GM12878 (cell line): ENCODE data around the gene UHMK1. TPM values are rescaled to one million over a fixed set of nuclear protein-coding genes. Genes with fewer than 3 reads are reported as not detected.
"Not testable (repeated sequence)": the region's sequence is repeated elsewhere in the genome, so short reads cannot be mapped to it uniquely, and the experiment has no call there.

Experiments used
- ATAC-seq: fragments of 200-7000 bp; cut with Tn5 transposase; 3 replicates; pipeline ENCODE4 v1.9.1; 2020; ENCODE audit warnings: mild to moderate bottlenecking, moderate library complexity
- BruUV-seq: library from RNA; stranded (reverse); fragments of 400-500 nt; replicated peaks from 2 replicates; lab custom pipeline; 2021; lab: Mats Ljungman, UMichigan
- CTCF ChIA-PET: fragments of 300-600 bp; sonication (Branson Sonifier 250); formaldehyde crosslinking; extraction: SDS; loops from one replicate; lab custom pipeline; 2021; ENCODE audit warnings: inconsistent platforms; lab: Yijun Ruan, JAX
- POLR2A ChIA-PET: fragments of 350-600 bp; formaldehyde crosslinking; extraction: SDS; loops from one replicate; lab custom pipeline; 2021; ENCODE audit warnings: inconsistent platforms; lab: Charles Lee
- RAD21 ChIA-PET: fragments of 300-600 bp; sonication (Branson Sonifier 250); formaldehyde crosslinking; loops from one replicate; lab custom pipeline; 2023; ENCODE audit warnings: antibody characterized with exemption; ENCODE audit not compliant: unreplicated experiment; lab: Charles Lee
- SMC1A ChIA-PET: fragments of 300-600 bp; sonication (Branson Sonifier 250); formaldehyde crosslinking; loops from one replicate; lab custom pipeline; 2023; ENCODE audit not compliant: unreplicated experiment, uncharacterized antibody; lab: Charles Lee
- DNase-seq: peaks from one replicate; pipeline ENCODE4 v3.0.0-alpha.2; 2011; ENCODE audit warnings: low read depth, low spot score
- FAIRE-seq: peaks from 3 replicates; lab custom pipeline; 2011; peaks lifted over from hg19 to GRCh38; lab: Jason Lieb, UNC
- H2AFZ ChIP-seq: 2 replicates; pipeline ENCODE4 v1.6.0; 2011; ENCODE audit warnings: low read depth, low read length, control low read depth; ENCODE audit not compliant: control insufficient read depth
- H3K27ac ChIP-seq: 2 replicates; pipeline ENCODE4 v1.5.1; 2011; ENCODE audit warnings: control low read depth; ENCODE audit not compliant: control insufficient read depth, insufficient read depth
- H3K27me3 ChIP-seq, 2 experiments: replicated peaks in 1 of 2; 2 replicates each; pipeline versions ENCODE4 v1.6.0 to v1.6.1; 2011; ENCODE audit warnings: low read length in 1 of 2; ENCODE audit not compliant: control insufficient read depth in 2 of 2, insufficient read depth in 2 of 2
- H3K36me3 ChIP-seq, 2 experiments: 2 replicates each; pipeline ENCODE4 v1.5.1; 2011; ENCODE audit warnings: low read length in 1 of 2; ENCODE audit not compliant: control insufficient read depth in 2 of 2, insufficient read depth in 2 of 2
- H3K4me1 ChIP-seq: 2 replicates; pipeline ENCODE4 v1.6.1; 2011; ENCODE audit warnings: mild to moderate bottlenecking, low read length, moderate library complexity, mixed read lengths; ENCODE audit not compliant: control insufficient read depth, insufficient read depth
- H3K4me2 ChIP-seq: 2 replicates; pipeline ENCODE4 v1.6.0; 2011; ENCODE audit warnings: control low read depth; ENCODE audit not compliant: control insufficient read depth, insufficient read depth
- H3K4me3 ChIP-seq: fragments of 200-600 bp; sonication (generic); 2 replicates; pipeline ENCODE4 v1.5.1; 2016
- H3K79me2 ChIP-seq: 2 replicates; pipeline ENCODE4 v1.6.0; 2011; ENCODE audit warnings: low read length; ENCODE audit not compliant: control insufficient read depth, insufficient read depth
- H3K9ac ChIP-seq: 2 replicates; pipeline ENCODE4 v1.8.0; 2011; ENCODE audit warnings: low read length, control low read depth, mixed read lengths; ENCODE audit not compliant: control insufficient read depth, insufficient read depth
- H3K9me3 ChIP-seq: replicated peaks from 3 replicates; pipeline ENCODE4 v1.5.1; 2011; ENCODE audit warnings: mild to moderate bottlenecking, low read length; ENCODE audit not compliant: control insufficient read depth, insufficient read depth
- H4K20me1 ChIP-seq: 2 replicates; pipeline ENCODE4 v1.6.0; 2011; ENCODE audit not compliant: control insufficient read depth, insufficient read depth
- CBX3 ChIP-seq: fragments of 200-600 bp; sonication (generic); IDR thresholded peaks from 2 replicates; pipeline ENCODE4 v1.6.1; 2016; ENCODE audit warnings: low read depth, borderline replicate concordance
- DPF2 ChIP-seq: fragments of 450-650 bp; IDR thresholded peaks from 2 replicates; pipeline ENCODE4 v1.6.1; 2017; ENCODE audit warnings: mild to moderate bottlenecking
- EGR1 ChIP-seq, 2 experiments: IDR thresholded peaks; 1 replicate in 1 of 2; 2 replicates in 1 of 2; pipeline ENCODE4 v1.6.1; 2011 to 2012; ENCODE audit warnings: low read depth in 2 of 2, low read length in 2 of 2, borderline replicate concordance in 1 of 2, mild to moderate bottlenecking in 1 of 2, moderate library complexity in 1 of 2
- FOS ChIP-seq: IDR thresholded peaks from 3 replicates; pipeline ENCODE4 v1.6.1; 2011; ENCODE audit warnings: borderline replicate concordance; ENCODE audit not compliant: insufficient read length; ENCODE audit errors: extremely low read depth
- GABPA ChIP-seq: IDR thresholded peaks from 2 replicates; pipeline ENCODE4 v1.6.1; 2014; ENCODE audit warnings: antibody characterized with exemption, low read depth, mild to moderate bottlenecking, inconsistent platforms
- HCFC1 ChIP-seq: fragments of 150-350 bp; IDR thresholded peaks from 2 replicates; pipeline ENCODE4 v1.6.1; 2014; ENCODE audit warnings: low read length
- JUND ChIP-seq: IDR thresholded peaks from 2 replicates; pipeline ENCODE4 v1.6.1; 2012; ENCODE audit warnings: low read depth, mild to moderate bottlenecking, low read length, improper control_type of control experiment, moderate library complexity
- NFXL1 ChIP-seq: fragments of 450-650 bp; IDR thresholded peaks from 2 replicates; pipeline ENCODE4 v1.6.1; 2017; ENCODE audit warnings: antibody characterized with exemption, mild to moderate bottlenecking, borderline replicate concordance
- POLR2AphosphoS2 ChIP-seq: IDR thresholded peaks from 2 replicates; pipeline ENCODE4 v1.6.1; 2011; ENCODE audit warnings: low read depth, mild to moderate bottlenecking, low read length, improper control_type of control experiment, moderate library complexity
- RAD21 ChIP-seq: IDR thresholded peaks from 2 replicates; pipeline ENCODE4 v1.6.1; 2011; ENCODE audit warnings: mild to moderate bottlenecking, low read depth, low read length, moderate library complexity; ENCODE audit not compliant: insufficient read depth
- SMAD5 ChIP-seq: IDR thresholded peaks from 2 replicates; pipeline ENCODE4 v1.6.1; 2016; ENCODE audit warnings: antibody characterized with exemption, low read depth
- SREBF2 ChIP-seq: IDR thresholded peaks from 2 replicates; pipeline ENCODE4 v1.6.1; 2012; ENCODE audit warnings: mild to moderate bottlenecking, low read length
- WGBS: methylation state at CpG from one replicate; pipeline ENCODE4 v1.1.6; 2016; ENCODE audit warnings: low lambda C conversion rate; ENCODE audit not compliant: insufficient replicate concordance, insufficient coverage; ENCODE audit errors: missing lambda C conversion rate; 5-methylcytosine and 5-hydroxymethylcytosine counted together
- in situ Hi-C: fragments of 300-500 bp; cut with MboI; formaldehyde crosslinking; loops from 9 replicates; pipeline ENCODE4 v1.14.3; 2018; ENCODE audit warnings: mixed read lengths
- intact Hi-C: fragments of 100-400 bp; cut with micrococcal nuclease; formaldehyde crosslinking; loops from one replicate; pipeline ENCODE4 v1.14.2; 2022; ENCODE audit not compliant: unreplicated experiment
- polyA plus RNA-seq, 11 experiments: library from polyadenylated mRNA; depleted of rRNA in 4 of 11; unstranded in 6 of 11; stranded (reverse) in 5 of 11; fragments of >200 nt; fragmentation: Nextera tagmentation in 4 of 11; fragmentation: Illumina TruSeq in 1 of 11; extraction: Ambion mirVana in 4 of 11; extraction: Trizol in 1 of 11; gene quantifications; 1 replicate in 1 of 11; 2 replicates in 10 of 11; pipeline versions ENCODE4 v1.2.1 to v1.2.3, GENCODE V29; 2011 to 2016; ENCODE audit warnings: inconsistent platforms in 2 of 11, missing spikeins in 2 of 11, low read depth in 1 of 11
- total RNA-seq, 4 experiments: library from RNA; depleted of rRNA in 3 of 4; stranded (reverse); fragments of >200 nt in 3 of 4; fragmentation: Illumina TruSeq in 1 of 4; extraction: Trizol in 1 of 4; gene quantifications; 2 replicates each; pipeline versions ENCODE4 v1.2.1 to v1.2.3, GENCODE V29; 2013 to 2021

Gene UHMK1
- total and polyA plus RNA-seq, 10 of the 15 experiments (the other 5 are each of a cell fraction or from before 2014, with no cell fraction given), result 5.7 to 52.7 (median 28.3) TPM

DNA sequence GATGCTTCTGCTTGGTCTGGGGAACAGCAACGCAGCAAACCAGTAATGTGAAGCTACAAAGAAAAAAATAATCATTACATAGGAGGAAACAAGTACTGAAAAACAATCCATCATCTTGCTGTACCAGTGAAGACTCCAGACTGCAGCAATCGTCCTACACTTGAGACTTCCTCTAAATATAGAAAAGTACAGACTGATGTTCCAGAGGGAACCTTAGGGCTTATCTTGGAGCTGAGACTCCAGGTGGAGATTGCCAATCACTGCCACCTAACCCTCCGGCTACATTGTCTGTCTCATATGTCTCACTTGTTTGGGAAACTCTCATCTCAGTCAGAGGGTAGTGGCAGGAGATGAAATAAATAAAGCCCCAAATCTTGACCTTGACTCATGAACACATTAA is 9.4 kb upstream of the UHMK1 start:
- CTCF ChIA-PET, result interaction anchor here (0.6 to 0.9 kb wide), 2 partner anchors 20 to 696 kb away, joined by 3 to 4 read pairs; no protein-coding TSS in a partner anchor
- H2AFZ ChIP-seq, result no peak overlapping the region
- no peak for ATAC-seq
- H3K9me3 ChIP-seq, result no peaks in the 10 kb centered on the region
- FAIRE-seq, result no peak
- in situ Hi-C loops (no loop called here), intact Hi-C loops (no loop called here)
- H3K27ac ChIP-seq, result no peak overlapping the region
- DNase-seq, result no peak
- BruUV-seq, result no TSS peak
- no peaks in the 10 kb centered on the region for H3K36me3 ChIP-seq
- H3K9ac ChIP-seq, result no peak overlapping the region
- no peak overlapping the region for H3K4me2 ChIP-seq
- no peaks in the 10 kb centered on the region for H4K20me1 ChIP-seq
- H3K79me2 ChIP-seq, result no peaks in the 10 kb centered on the region
- no peaks in the 10 kb centered on the region for H3K4me1 ChIP-seq
- SMC1A ChIA-PET, result interaction anchor here (1.6 kb wide), 1 partner anchor 11 kb away, joined by 3 read pairs; no protein-coding TSS in a partner anchor
- 30% methylated on average over 3 of the region's 3 CpGs for WGBS
- POLR2A ChIA-PET, result no interaction called here
- TF ChIP-seq DPF2, result no peak
- TF ChIP-seq RAD21, result no peak
- TF ChIP-seq JUND, result no peak
- TF ChIP-seq POLR2AphosphoS2, result no peak
- no peak for TF ChIP-seq SMAD5
- no peak for TF ChIP-seq CBX3
- TF ChIP-seq FOS, result no peak
- no peak for TF ChIP-seq SREBF2
- TF ChIP-seq GABPA, result no peak
- no peak for TF ChIP-seq EGR1 (IDR thresholded peaks at IDR 0.05; ENCODE audit: borderline replicate concordance in 1 of 2, low read depth in 2 of 2, low read length in 2 of 2)
- TF ChIP-seq NFXL1, result no peak
- TF ChIP-seq HCFC1, result no peak
- TF ChIP-seq, all 136 proteins: peak for 0
- RAD21 ChIA-PET, result no interaction called here
- Histone ChIP-seq H3K4me3 (no peak overlapping the region), H3K27me3 (peaks cover 0 to 2% of the 10 kb centered on the region in 2 experiments; a peak in 2 of 4 replicates)

GRCh38 chr1:162495531-162496233 is 1.9 kb upstream of the UHMK1 start:
- peaks cover 35% of the 10 kb centered on the region for H3K79me2 ChIP-seq
- H3K4me1 ChIP-seq, H3K27me3 ChIP-seq, BruUV-seq, in situ Hi-C loops, H2AFZ ChIP-seq, H3K36me3 ChIP-seq, RAD21 ChIA-PET, POLR2A ChIA-PET, CTCF ChIA-PET, H3K4me2 ChIP-seq, H3K4me3 ChIP-seq, ATAC-seq, FAIRE-seq, H3K9me3 ChIP-seq, H3K9ac ChIP-seq, H3K27ac ChIP-seq, DNase-seq, H4K20me1 ChIP-seq: not testable (repeated sequence)
- SMC1A ChIA-PET, result interaction anchor here (0.6 kb wide), 1 partner anchor 283 kb away, joined by 3 read pairs; no protein-coding TSS in a partner anchor
- intact Hi-C loops, result loop anchor here (5.0 to 10.0 kb wide), 2 partner anchors 138 to 309 kb away; no protein-coding TSS in a partner anchor
- 56% methylated on average over 6 of the region's 6 CpGs for WGBS
